ENCODE results near the gene PPP2R2C.

PPP2R2C gene

GRCh38 chr4:6339818-6340445, 132.5 kb downstream of the PPP2R2C start:
- DNase-seq: peak; percentile 10

- peak; percentile 29 for DNase-seq
Measured at GRCh38 chr4:6338951-6339817, 133.2 kb downstream of the PPP2R2C start.

GRCh38 chr4:6338175-6338950, 134.1 kb downstream of the PPP2R2C start:
- DNase-seq: peak; percentile 10

GRCh38 chr4:6337331-6337935, 135.0 kb downstream of the PPP2R2C start:
- DNase-seq: peak; percentile 4

GRCh38 chr4:6336166-6336565, 136.2 kb downstream of the PPP2R2C start:
- no peak for DNase-seq

- peak; percentile 1 for DNase-seq
Measured at GRCh38 chr4:6335040-6335590, 137.3 kb downstream of the PPP2R2C start.

- DNase-seq: peak; percentile 7
Measured at GRCh38 chr4:6334203-6334887, 138.1 kb downstream of the PPP2R2C start.

GRCh38 chr4:6333301-6334202, 138.9 kb downstream of the PPP2R2C start:
- DNase-seq: peak; percentile 13

- no peak for DNase-seq
Measured at GRCh38 chr4:6332669-6333050, 139.8 kb downstream of the PPP2R2C start.

GRCh38 chr4:6332042-6332668, 140.3 kb downstream of the PPP2R2C start:
- no peak for DNase-seq

- DNase-seq: no peak
Measured at GRCh38 chr4:6331468-6331867, 140.9 kb downstream of the PPP2R2C start.

GRCh38 chr4:6331018-6331417, 141.4 kb downstream of the PPP2R2C start:
- DNase-seq: no peak

GRCh38 chr4:6330384-6330767, 142.0 kb downstream of the PPP2R2C start:
- DNase-seq: no peak

- DNase-seq: no peak
Measured at GRCh38 chr4:6329478-6330383, 142.7 kb downstream of the PPP2R2C start.

GRCh38 chr4:6328526-6328925, 143.9 kb downstream of the PPP2R2C start:
- DNase-seq: no peak

- peak; percentile 80 for DNase-seq
Measured at GRCh38 chr4:6327220-6327917, 145.0 kb downstream of the PPP2R2C start.

GRCh38 chr4:6326312-6327060, 145.9 kb downstream of the PPP2R2C start:
- DNase-seq: no peak

- DNase-seq: no peak
Measured at GRCh38 chr4:6325788-6326290, 146.6 kb downstream of the PPP2R2C start.
